ENCODE measurements around the gene MAPRE3.
"Not testable (repeated sequence)": the region's sequence is repeated elsewhere in the genome, so short reads cannot be mapped to it uniquely, and the experiment has no call there.

The MAPRE3 gene

GRCh38 chr2:26970244-26970927 is at the start of gene MAPRE3:
TSS of gene MAPRE3 (plus strand) at chr2:26970637. CDS start at chr2:27022219, 51,582 bp downstream.
- peak; percentile 40 for DNase-seq (ENCODE audit: low read depth)

GRCh38 chr2:26921323-26921722 is 49.1 kb upstream of the MAPRE3 start:
- DNase-seq (ENCODE audit: low read depth), result no peak

GRCh38 chr2:26922405-26923188 is 47.8 kb upstream of the MAPRE3 start:
- DNase-seq (ENCODE audit: low read depth), result peak; percentile 13

- DNase-seq (ENCODE audit: low read depth), result not testable (repeated sequence)
These were observed 47.3 kb upstream of the MAPRE3 start for GRCh38 chr2:26923189-26923466.

- no peak for DNase-seq (ENCODE audit: low read depth)
These were observed 45.7 kb upstream of the MAPRE3 start for GRCh38 chr2:26924731-26925099.

- no peak for DNase-seq (ENCODE audit: low read depth)
These were observed 45.2 kb upstream of the MAPRE3 start for GRCh38 chr2:26925100-26925791.

GRCh38 chr2:26927221-26927620 is 43.2 kb upstream of the MAPRE3 start:
- DNase-seq (ENCODE audit: low read depth), result no peak

- no peak for DNase-seq (ENCODE audit: low read depth)
These were observed 37.5 kb upstream of the MAPRE3 start for GRCh38 chr2:26932974-26933373.

GRCh38 chr2:26933431-26934334 is 36.8 kb upstream of the MAPRE3 start:
- DNase-seq (ENCODE audit: low read depth), result no peak

- DNase-seq (ENCODE audit: low read depth), result no peak
These were observed 36.1 kb upstream of the MAPRE3 start for GRCh38 chr2:26934335-26934724.

- DNase-seq (ENCODE audit: low read depth), result no peak
These were observed 35.5 kb upstream of the MAPRE3 start for GRCh38 chr2:26934985-26935384.

GRCh38 chr2:26936855-26937254 is 33.6 kb upstream of the MAPRE3 start:
- DNase-seq (ENCODE audit: low read depth), result no peak

GRCh38 chr2:26938399-26939118 is 31.9 kb upstream of the MAPRE3 start:
- DNase-seq (ENCODE audit: low read depth), result no peak

- no peak for DNase-seq (ENCODE audit: low read depth)
These were observed 30.4 kb upstream of the MAPRE3 start for GRCh38 chr2:26940001-26940400.

- DNase-seq (ENCODE audit: low read depth), result no peak
These were observed 29.0 kb upstream of the MAPRE3 start for GRCh38 chr2:26941486-26941885.

- DNase-seq (ENCODE audit: low read depth), result peak; percentile 38
These were observed 27.7 kb upstream of the MAPRE3 start for GRCh38 chr2:26942543-26943295.

GRCh38 chr2:26945991-26946750 is 24.3 kb upstream of the MAPRE3 start:
- no peak for DNase-seq (ENCODE audit: low read depth)

- no peak for DNase-seq (ENCODE audit: low read depth)
These were observed 23.3 kb upstream of the MAPRE3 start for GRCh38 chr2:26946841-26947784.

- DNase-seq (ENCODE audit: low read depth), result no peak
These were observed 21.6 kb upstream of the MAPRE3 start for GRCh38 chr2:26948800-26949199.

All from fibroblast of the conjunctiva (primary cell).